ENCODE results near the gene USP32.

USP32 gene

GRCh38 chr17:60159479-60159866, 232.5 kb downstream of the USP32 start:
- TF ChIP-seq, protein P1, sequence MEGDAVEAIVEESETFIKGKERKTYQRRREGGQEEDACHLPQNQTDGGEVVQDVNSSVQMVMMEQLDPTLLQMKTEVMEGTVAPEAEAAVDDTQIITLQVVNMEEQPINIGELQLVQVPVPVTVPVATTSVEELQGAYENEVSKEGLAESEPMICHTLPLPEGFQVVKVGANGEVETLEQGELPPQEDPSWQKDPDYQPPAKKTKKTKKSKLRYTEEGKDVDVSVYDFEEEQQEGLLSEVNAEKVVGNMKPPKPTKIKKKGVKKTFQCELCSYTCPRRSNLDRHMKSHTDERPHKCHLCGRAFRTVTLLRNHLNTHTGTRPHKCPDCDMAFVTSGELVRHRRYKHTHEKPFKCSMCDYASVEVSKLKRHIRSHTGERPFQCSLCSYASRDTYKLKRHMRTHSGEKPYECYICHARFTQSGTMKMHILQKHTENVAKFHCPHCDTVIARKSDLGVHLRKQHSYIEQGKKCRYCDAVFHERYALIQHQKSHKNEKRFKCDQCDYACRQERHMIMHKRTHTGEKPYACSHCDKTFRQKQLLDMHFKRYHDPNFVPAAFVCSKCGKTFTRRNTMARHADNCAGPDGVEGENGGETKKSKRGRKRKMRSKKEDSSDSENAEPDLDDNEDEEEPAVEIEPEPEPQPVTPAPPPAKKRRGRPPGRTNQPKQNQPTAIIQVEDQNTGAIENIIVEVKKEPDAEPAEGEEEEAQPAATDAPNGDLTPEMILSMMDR (IDR thresholded peaks at IDR 0.05; ENCODE audit: low read depth, low read length) = no peak
- TF ChIP-seq MYC (IDR thresholded peaks at IDR 0.05; ENCODE audit: low read depth, low read length) (no peak), POLR2A (IDR thresholded peaks at IDR 0.05; ENCODE audit: extremely low read depth, insufficient read length) (no peak)
- TF ChIP-seq, protein P2, sequence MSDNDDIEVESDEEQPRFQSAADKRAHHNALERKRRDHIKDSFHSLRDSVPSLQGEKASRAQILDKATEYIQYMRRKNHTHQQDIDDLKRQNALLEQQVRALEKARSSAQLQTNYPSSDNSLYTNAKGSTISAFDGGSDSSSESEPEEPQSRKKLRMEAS (IDR thresholded peaks at IDR 0.05; ENCODE audit: low read depth, low read length) = no peak
- no peak overlapping the region for H3K4me3 ChIP-seq (ENCODE audit: low read depth, low read length)
- no peak for DNase-seq (ENCODE audit: low read depth)

DNA sequence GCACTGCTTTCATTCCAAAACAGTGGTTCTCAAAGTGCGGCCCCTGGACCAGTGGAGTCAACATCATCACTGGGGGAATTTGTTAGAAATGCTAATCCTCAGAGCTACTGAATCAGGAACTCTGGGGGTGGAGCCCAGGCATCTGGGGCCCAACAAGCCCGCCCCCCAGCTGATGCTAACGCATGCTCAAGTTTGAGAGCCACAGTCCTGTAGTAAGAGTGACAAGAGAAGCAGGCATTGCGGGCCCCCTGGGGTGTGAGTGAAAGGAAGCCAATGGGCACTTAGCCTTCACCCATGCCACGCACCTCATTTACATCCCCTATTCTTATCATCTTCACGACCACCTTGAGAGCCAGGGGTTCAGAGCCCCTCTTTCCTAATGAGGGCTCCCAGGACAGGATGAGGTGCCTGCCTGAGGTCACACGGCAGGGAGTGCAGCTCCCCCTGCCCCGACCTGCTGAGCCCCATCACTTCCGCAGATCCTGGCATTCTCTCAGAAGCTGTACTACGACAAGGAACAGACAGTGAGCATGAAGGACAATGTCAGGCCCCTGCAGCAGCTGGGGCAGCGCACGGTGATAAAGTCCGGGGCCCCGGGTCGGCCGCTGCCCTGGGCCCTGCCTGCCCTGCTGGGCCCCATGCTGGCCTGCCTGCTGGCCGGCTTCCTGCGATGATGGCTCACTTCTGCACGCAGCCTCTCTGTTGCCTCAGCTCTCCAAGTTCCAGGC, 233.0 kb downstream of the USP32 start:
- H3K4me3 ChIP-seq (ENCODE audit: low read depth, low read length) = no peak overlapping the region
- no peak for DNase-seq (ENCODE audit: low read depth)
- no peak for TF ChIP-seq POLR2A (IDR thresholded peaks at IDR 0.05; ENCODE audit: extremely low read depth, insufficient read length)
- no peak for TF ChIP-seq MYC (IDR thresholded peaks at IDR 0.05; ENCODE audit: low read depth, low read length)
- TF ChIP-seq, protein P1 (IDR thresholded peaks at IDR 0.05; ENCODE audit: low read depth, low read length) = no peak
- TF ChIP-seq, protein P2 (IDR thresholded peaks at IDR 0.05; ENCODE audit: low read depth, low read length) = no peak

DNA sequence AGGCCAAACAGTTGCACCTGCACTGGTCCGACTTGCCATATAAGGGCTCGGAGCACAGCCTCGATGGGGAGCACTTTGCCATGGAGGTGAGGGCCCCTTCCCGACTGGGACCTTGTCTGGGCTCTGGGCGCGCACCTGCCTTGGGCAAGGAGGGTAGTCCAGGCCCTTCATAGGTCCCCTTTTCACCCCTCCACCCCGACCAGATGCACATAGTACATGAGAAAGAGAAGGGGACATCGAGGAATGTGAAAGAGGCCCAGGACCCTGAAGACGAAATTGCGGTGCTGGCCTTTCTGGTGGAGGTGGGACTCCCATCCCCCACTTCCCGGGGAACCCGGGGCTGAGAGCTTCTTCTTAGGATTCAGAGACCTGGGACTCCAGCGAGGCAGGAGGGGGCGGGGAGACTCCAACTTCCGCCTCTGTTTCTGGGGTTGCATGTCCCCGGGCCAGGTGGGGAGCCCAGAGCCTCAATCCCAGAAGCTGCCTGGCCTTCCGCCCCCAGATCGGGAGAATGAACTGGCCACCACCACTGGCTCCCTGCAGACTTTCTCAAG, 234.4 kb downstream of the USP32 start:
- no peak for DNase-seq (ENCODE audit: low read depth)
- no peak overlapping the region for H3K4me3 ChIP-seq (ENCODE audit: low read depth, low read length)
- no peak for TF ChIP-seq POLR2A (IDR thresholded peaks at IDR 0.05; ENCODE audit: extremely low read depth, insufficient read length)
- TF ChIP-seq, protein P2 (IDR thresholded peaks at IDR 0.05; ENCODE audit: low read depth, low read length) = no peak
- TF ChIP-seq MYC (IDR thresholded peaks at IDR 0.05; ENCODE audit: low read depth, low read length) = no peak
- TF ChIP-seq, protein P1 (IDR thresholded peaks at IDR 0.05; ENCODE audit: low read depth, low read length) = no peak

DNA sequence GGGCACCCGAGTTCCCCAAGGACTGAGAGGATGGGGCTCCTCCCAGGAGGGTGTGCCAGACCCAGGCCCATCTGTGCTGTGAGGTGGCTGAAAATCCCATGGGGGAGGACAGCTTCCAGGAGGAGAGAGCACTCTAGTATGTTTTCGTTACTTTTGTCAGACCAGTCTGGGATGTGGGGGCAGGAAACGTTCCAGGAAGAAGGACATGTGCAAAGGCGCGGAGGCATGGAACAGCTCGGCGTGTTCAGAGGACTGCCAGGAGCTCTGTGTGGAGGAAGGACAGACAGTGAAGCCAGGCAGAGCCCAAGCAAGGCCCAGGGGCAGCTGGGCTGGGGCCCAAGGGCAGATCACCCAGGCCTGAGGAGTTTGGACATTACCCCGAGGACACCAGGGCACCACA, 235.2 kb downstream of the USP32 start:
- DNase-seq (ENCODE audit: low read depth) = no peak
- no peak overlapping the region for H3K4me3 ChIP-seq (ENCODE audit: low read depth, low read length)
- TF ChIP-seq, protein P1 (IDR thresholded peaks at IDR 0.05; ENCODE audit: low read depth, low read length) = no peak
- TF ChIP-seq MYC (IDR thresholded peaks at IDR 0.05; ENCODE audit: low read depth, low read length) = no peak
- TF ChIP-seq POLR2A (IDR thresholded peaks at IDR 0.05; ENCODE audit: extremely low read depth, insufficient read length) = no peak
- TF ChIP-seq, protein P2 (IDR thresholded peaks at IDR 0.05; ENCODE audit: low read depth, low read length) = no peak

GRCh38 chr17:60155815-60156214, 236.1 kb downstream of the USP32 start:
- no peak overlapping the region for H3K4me3 ChIP-seq (ENCODE audit: low read depth, low read length)
- TF ChIP-seq POLR2A (IDR thresholded peaks at IDR 0.05; ENCODE audit: extremely low read depth, insufficient read length) (no peak), MYC (IDR thresholded peaks at IDR 0.05; ENCODE audit: low read depth, low read length) (no peak)
- TF ChIP-seq, protein P2 (IDR thresholded peaks at IDR 0.05; ENCODE audit: low read depth, low read length) = no peak
- TF ChIP-seq, protein P1 (IDR thresholded peaks at IDR 0.05; ENCODE audit: low read depth, low read length) = no peak
- DNase-seq (ENCODE audit: low read depth) = no peak
